Activated CD8-positive, alpha-beta memory T cell treated with anti-CD3 and anti-CD28 coated beads for 24 hours (primary cell): ENCODE data around the gene GLRA1.
"Not testable (repeated sequence)": the region's sequence is repeated elsewhere in the genome, so short reads cannot be mapped to it uniquely, and the experiment has no call there.

Source experiments
- DNase-seq: peaks from one replicate; pipeline ENCODE4 v3.0.0-alpha.2; 2020

The GLRA1 gene

GRCh38 chr5:151912360-151912759 lies 12.3 kb downstream of the GLRA1 start:
- no peak for DNase-seq

- no peak for DNase-seq
Observed at GRCh38 chr5:151911011-151911410, 13.6 kb downstream of the GLRA1 start.

DNA sequence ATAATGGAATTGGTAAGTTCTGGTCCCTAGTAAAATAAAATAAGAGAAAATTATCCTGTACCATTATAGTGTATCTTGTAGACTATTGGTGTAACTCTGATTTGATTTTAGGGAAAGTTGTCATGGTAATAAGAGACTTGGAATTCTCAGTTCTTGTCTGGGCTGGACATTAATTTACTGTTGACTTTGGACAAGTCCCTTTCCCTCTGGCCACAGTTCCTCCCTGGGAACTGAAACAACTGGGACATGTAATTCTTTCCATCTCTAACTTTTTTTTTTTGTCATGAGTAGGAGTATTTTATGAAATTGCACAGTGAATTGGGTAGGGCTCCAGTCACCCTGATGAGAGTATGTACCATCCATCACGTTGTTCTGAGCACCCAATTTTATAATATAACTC lies 15.0 kb downstream of the GLRA1 start:
- no peak for DNase-seq

GRCh38 chr5:151906246-151906645 lies 18.4 kb downstream of the GLRA1 start:
- DNase-seq = no peak

- DNase-seq = no peak
Observed at GRCh38 chr5:151905557-151905961, 19.1 kb downstream of the GLRA1 start.

GRCh38 chr5:151904909-151905308 lies 19.7 kb downstream of the GLRA1 start:
- no peak for DNase-seq

- DNase-seq = no peak
Observed at GRCh38 chr5:151904127-151904526, 20.5 kb downstream of the GLRA1 start.

DNA sequence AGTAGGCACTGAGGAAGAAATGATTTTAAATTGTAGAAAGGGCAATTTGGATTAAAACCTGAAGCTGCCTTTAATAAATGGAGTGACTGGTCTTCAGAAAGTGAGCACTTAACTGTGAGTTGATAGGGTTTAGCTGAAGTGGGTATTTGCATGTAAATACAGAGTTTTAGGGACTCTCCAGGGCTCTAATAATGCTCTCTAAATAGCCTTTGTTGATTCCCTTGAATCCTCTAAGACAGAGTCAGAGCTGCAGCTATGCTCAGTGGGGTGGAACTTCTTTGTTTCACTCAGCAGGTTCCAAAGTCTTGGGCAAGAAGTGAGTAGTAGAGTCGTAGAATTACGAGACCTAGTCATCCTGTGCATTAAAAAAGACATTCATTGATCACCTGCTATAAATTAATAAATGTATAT lies 21.4 kb downstream of the GLRA1 start:
- no peak for DNase-seq

DNA sequence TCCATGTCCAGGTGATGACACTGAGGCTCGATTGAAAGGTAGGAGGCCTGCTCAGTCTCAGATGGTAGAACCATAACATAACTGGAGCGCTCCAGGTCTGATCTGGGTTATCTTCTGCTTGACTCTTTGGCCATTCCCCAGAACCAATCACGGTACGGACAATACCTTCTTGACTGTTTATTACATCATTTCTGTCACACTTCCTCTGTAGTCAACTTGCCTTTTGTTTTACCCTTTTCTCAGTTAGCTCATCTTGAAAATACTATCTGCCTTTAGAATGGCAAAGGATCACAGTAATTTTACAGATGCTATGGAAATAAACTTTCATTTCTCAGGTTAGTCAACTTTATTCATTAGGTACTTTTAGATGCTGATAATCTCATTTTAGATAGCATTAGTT lies 22.4 kb downstream of the GLRA1 start:
- DNase-seq = no peak

GRCh38 chr5:151901611-151902010 lies 23.0 kb downstream of the GLRA1 start:
- DNase-seq = no peak

- no peak for DNase-seq
Observed at GRCh38 chr5:151900891-151901290, 23.8 kb downstream of the GLRA1 start.

DNA sequence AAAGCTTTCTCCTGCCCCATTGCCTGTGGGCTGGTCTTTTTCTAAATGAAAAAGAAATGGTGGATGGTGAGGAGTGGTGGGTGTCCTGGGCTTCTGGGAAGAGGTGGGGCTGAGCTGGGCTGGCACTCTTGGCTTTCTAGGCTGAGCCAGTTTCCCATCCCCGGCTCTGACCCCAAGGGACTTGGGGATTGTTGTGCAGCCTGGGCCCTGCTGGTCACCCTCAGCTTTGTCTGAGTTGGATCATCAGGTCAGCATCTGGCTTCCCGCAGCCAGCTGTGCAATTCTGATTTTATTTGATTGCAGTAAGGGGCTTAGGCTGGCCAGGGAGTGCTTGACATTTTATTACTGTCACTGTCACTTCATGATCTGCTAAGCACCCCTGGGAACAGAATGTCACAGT lies 25.3 kb downstream of the GLRA1 start:
- no peak for DNase-seq

GRCh38 chr5:151897896-151898295 lies 26.8 kb downstream of the GLRA1 start:
- no peak for DNase-seq

DNA sequence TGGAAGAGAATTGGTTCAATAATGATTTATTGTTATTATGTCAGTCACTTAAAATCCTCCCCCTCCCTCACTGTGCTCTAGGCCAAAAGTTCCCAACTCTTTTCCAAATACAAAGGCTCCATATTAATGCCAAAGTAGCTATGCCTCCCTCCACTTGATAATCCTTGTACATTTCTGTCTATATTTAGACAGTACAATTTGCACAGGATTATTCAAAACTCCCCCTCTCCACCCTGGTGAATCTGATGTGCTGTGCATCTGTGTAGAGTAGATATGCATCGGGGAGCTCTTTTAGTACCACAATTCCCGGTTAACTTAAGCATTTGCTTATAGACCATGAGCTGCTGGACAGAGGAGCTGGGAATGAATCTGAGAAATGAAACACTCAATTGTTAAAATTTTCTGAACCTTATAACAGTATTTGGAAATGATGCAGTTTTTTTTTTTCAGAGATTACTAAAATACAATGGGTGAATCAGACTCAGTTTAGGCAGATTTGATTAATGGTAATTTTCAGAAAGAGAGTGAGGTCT lies 27.6 kb downstream of the GLRA1 start:
- no peak for DNase-seq

DNA sequence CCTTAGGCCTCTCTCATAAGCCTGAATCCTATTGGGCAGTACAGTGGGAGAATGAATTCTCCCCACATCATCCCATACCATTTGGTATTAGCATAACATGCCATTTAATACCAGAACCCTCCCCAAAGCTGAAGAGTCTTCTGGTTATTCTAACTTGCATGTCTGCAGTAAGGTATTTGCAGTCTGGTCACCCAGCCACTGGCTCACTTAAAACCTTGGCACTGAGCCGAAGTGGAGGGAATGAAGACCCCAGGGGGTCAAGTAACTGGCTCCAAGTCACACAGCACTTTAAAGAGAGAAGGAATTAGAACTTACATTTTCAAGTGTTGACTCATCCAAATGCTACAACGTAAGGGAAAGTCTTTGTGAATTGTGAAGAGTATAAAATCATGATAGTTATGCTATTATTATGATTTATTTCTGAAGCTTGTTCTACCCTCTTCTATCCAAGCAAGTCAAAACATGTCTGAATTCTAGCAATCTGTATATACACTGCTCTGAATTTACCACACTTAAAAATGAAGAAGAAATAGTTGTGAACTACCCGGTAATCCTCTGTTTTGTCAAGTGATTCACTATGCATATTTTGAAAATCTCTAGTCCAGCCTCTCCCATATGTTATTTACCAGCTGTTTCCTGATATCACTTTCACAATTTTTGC lies 28.5 kb downstream of the GLRA1 start:
- DNase-seq = no peak

GRCh38 chr5:151895660-151896030 lies 29.0 kb downstream of the GLRA1 start:
- DNase-seq = no peak

- not testable (repeated sequence) for DNase-seq
Observed at GRCh38 chr5:151893485-151893884, 31.2 kb downstream of the GLRA1 start.

DNA sequence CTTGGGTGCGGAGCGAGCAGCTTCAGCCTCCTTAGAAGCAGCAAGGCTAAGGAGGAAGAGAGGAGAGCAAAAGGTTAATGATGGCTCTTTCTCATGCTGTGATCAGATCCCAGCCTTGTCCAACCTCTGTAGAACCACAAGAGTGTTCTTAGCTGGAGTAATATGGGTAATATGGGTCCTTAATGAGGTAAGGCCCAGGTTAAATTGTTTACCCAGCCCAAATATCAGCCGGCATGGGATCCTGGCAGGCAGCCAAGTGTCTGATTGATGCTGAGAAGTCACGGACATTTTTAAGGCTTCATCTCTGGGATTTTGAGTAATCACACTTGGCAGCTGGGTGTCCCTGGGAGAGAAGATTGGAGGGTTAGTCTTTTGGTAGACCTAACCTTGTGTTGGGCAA lies 32.3 kb downstream of the GLRA1 start:
- DNase-seq = no peak

- DNase-seq = no peak
Observed at GRCh38 chr5:151890299-151890698, 34.4 kb downstream of the GLRA1 start.

- no peak for DNase-seq
Observed at GRCh38 chr5:151889614-151890013, 35.0 kb downstream of the GLRA1 start.

- DNase-seq = no peak
Observed at GRCh38 chr5:151886546-151887275, 37.9 kb downstream of the GLRA1 start.

GRCh38 chr5:151885138-151885908 lies 39.3 kb downstream of the GLRA1 start:
- DNase-seq = no peak

DNA sequence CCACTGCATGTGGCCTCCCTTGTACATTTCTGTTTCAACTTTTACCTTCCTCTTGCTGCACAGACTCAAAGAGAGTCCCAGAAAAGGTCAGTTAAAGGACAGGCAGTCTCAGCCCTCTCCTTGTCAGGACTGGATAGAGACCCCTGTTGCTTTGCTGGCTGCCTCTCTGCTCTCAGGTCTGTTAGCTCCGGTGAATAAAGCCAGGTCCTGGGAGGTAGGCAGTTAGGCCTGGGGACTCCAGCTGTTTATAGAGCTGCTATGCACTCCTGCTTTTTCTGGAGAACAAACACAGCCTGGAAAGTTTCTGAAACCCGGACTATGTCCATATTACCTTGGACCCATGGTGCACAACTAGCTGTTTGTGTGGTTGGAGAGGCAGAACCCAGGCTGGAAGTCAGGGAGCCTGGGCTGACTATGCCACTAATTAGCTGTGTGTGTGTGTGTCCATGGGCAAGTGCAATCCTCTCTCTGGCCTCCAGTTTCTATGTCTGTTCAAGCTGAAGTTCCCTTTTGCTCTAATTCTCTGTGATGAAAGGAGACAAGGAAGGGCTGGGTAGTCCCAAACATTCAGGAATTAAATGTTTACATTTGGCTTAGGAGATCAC lies 42.9 kb downstream of the GLRA1 start:
- no peak for DNase-seq
